ENCODE data around the gene LRP1-AS. TPM values are rescaled to one million over a fixed set of nuclear protein-coding genes. Genes with fewer than 3 reads are reported as not detected.

The LRP1-AS gene
- total and polyA plus RNA-seq, 4 donors: not detected

DNA sequence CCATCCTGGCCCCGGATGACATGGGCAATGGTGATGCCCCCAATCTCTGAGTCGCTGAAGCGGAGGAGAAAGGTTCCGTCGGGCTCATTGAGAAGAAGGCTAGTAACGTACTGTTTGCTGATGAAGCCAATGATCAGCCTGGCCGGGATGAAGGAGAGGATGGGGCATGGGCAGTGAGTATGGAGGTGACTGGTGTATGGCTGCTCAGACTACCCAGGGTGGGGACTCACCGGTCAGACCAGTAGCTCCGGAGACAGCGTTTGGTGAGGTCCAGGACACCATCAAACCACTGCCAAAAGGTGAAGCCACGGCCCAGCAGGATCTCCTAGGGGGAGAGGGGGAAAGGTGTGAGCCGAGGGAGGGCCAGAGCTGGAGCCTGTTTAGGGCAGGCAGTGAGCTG, 47.7 kb downstream of the LRP1-AS start:
- DNase-seq (no peak), ATAC-seq (ENCODE audit: insufficient read depth, low FRiP score) (no peak)
- TF ChIP-seq, protein P1, sequence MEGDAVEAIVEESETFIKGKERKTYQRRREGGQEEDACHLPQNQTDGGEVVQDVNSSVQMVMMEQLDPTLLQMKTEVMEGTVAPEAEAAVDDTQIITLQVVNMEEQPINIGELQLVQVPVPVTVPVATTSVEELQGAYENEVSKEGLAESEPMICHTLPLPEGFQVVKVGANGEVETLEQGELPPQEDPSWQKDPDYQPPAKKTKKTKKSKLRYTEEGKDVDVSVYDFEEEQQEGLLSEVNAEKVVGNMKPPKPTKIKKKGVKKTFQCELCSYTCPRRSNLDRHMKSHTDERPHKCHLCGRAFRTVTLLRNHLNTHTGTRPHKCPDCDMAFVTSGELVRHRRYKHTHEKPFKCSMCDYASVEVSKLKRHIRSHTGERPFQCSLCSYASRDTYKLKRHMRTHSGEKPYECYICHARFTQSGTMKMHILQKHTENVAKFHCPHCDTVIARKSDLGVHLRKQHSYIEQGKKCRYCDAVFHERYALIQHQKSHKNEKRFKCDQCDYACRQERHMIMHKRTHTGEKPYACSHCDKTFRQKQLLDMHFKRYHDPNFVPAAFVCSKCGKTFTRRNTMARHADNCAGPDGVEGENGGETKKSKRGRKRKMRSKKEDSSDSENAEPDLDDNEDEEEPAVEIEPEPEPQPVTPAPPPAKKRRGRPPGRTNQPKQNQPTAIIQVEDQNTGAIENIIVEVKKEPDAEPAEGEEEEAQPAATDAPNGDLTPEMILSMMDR (IDR thresholded peaks at IDR 0.05; ENCODE audit: control extremely low read depth, extremely low read depth): no peak
- no peak overlapping the region for H3K9ac ChIP-seq (ENCODE audit: insufficient read depth in 1 of 2, low read length in 2 of 2)
- peaks cover 0 to 4% (median 0%) of the 10 kb centered on the region in 5 donors for H3K4me1 ChIP-seq (ENCODE audit: control insufficient read depth in 5 of 5, insufficient read depth in 5 of 5, low read length in 5 of 5)
- no peak overlapping the region for H3K4me3 ChIP-seq
- WGBS, 2 donors: 87 to 89% methylated on average over 12 of the region's 12 CpGs
- H3K36me3 ChIP-seq (ENCODE audit: control insufficient read depth in 4 of 4, insufficient read depth in 4 of 4, low read length in 4 of 4): peaks cover 4 to 65% (median 53%) of the 10 kb centered on the region in 4 donors
- no peaks in the 10 kb centered on the region for H3K27me3 ChIP-seq (ENCODE audit: control insufficient read depth in 3 of 3, insufficient read depth in 3 of 3, low read length in 2 of 3)
- H3K9me3 ChIP-seq (ENCODE audit: control insufficient read depth in 4 of 4, insufficient read depth in 3 of 4, low read length in 3 of 4): no peaks in the 10 kb centered on the region
- H3K27ac ChIP-seq (ENCODE audit: low read depth in 1 of 2, low read length in 1 of 2): no peak overlapping the region

DNA sequence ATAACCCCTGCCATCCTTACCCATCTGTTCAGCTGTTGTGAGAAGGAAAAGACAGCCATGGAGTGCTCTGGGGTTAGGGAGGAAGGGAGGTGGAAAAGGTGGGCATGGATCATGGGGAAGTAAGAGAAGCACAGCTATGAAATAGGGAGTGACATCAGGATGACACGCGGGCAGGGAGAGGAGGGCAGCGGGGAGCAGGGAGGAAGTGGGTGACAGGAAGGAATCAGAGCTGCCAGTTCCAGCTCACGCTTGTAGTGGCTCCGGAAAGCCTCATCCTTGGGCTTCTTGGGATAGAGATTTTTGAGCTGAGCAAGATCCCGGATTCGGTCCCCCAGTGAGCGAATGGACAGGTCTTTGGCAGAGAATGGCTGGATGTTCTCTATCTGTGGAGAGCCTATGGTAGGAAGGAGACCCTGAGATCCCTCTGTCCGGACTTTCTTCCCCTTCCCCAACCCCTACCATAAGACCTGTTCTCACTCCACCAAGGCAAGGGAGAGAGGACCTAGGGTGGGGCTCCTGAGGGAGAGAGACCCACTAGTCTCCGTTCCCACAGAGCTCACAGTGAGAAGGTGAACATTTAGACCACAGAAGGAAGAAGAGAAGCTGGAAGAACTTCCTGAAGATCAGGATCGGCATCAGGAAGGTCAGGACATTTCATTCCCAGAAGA, 48.2 kb downstream of the LRP1-AS start:
- TF ChIP-seq, protein P1 (IDR thresholded peaks at IDR 0.05; ENCODE audit: control extremely low read depth, extremely low read depth): no peak
- 64 to 66% methylated on average over 11 of the region's 11 CpGs for WGBS, 2 donors
- Histone ChIP-seq H3K4me3 (no peak overlapping the region), H3K27ac (ENCODE audit: low read depth in 1 of 2, low read length in 1 of 2) (peak overlapping the region in 1 of 2 donors; percentile 5), H3K4me1 (ENCODE audit: control insufficient read depth in 5 of 5, insufficient read depth in 5 of 5, low read length in 5 of 5) (peaks cover 0 to 8% (median 5%) of the 10 kb centered on the region in 5 donors), H3K9ac (ENCODE audit: insufficient read depth in 1 of 2, low read length in 2 of 2) (no peak overlapping the region), H3K9me3 (ENCODE audit: control insufficient read depth in 4 of 4, insufficient read depth in 3 of 4, low read length in 3 of 4) (no peaks in the 10 kb centered on the region), H3K27me3 (ENCODE audit: control insufficient read depth in 3 of 3, insufficient read depth in 3 of 3, low read length in 2 of 3) (no peaks in the 10 kb centered on the region), H3K36me3 (ENCODE audit: control insufficient read depth in 4 of 4, insufficient read depth in 4 of 4, low read length in 4 of 4) (peaks cover 4 to 65% (median 56%) of the 10 kb centered on the region in 4 donors)
- ATAC-seq (ENCODE audit: insufficient read depth, low FRiP score): no peak
- DNase-seq: no peak

DNA sequence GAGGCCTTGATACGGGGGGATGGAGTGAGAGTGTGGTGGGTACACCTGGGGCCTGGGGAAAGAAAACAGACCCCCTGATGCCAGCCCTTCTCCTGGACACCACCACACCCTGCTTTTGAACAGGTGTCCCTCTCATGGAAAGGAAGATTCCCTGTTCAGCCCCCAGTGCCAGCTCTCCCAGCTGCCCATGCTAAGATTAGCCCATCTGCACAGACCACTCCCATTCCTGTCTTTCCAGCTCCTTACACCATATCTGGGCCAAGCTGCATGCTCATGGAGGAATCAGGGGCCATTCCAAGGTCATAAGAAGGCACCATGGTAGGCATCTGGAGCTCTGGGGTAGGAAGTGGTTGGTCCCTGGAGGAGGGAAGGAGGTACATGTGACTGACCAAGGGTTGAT, 48.9 kb downstream of the LRP1-AS start:
- WGBS, 2 donors: 91 to 94% methylated on average over 1 of the region's 1 CpG
- Histone ChIP-seq H3K36me3 (ENCODE audit: control insufficient read depth in 4 of 4, insufficient read depth in 4 of 4, low read length in 4 of 4) (peaks cover 4 to 61% (median 52%) of the 10 kb centered on the region in 4 donors), H3K9me3 (ENCODE audit: control insufficient read depth in 4 of 4, insufficient read depth in 3 of 4, low read length in 3 of 4) (no peaks in the 10 kb centered on the region), H3K27me3 (ENCODE audit: control insufficient read depth in 3 of 3, insufficient read depth in 3 of 3, low read length in 2 of 3) (no peaks in the 10 kb centered on the region), H3K4me3 (no peak overlapping the region), H3K27ac (ENCODE audit: low read depth in 1 of 2, low read length in 1 of 2) (peak overlapping the region in 1 of 2 donors; percentile 5), H3K4me1 (ENCODE audit: control insufficient read depth in 5 of 5, insufficient read depth in 5 of 5, low read length in 5 of 5) (peaks cover 0 to 13% (median 7%) of the 10 kb centered on the region in 5 donors), H3K9ac (ENCODE audit: insufficient read depth in 1 of 2, low read length in 2 of 2) (no peak overlapping the region)
- ATAC-seq (ENCODE audit: insufficient read depth, low FRiP score): no peak
- TF ChIP-seq, protein P1 (IDR thresholded peaks at IDR 0.05; ENCODE audit: control extremely low read depth, extremely low read depth): no peak
- DNase-seq: no peak

DNA sequence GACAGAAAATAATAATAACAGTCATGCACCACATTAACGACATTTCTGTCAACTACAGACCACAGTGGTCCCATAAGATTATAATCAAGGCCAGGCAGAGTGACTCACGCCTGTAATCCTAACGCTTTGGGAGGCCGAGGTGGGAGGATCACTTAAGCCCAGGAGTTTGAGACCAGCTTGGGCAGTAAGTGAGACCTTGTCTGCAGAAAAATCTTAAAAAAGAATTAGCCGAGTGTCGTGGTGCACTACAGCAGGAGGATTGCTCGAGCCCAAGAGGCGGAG, 49.9 kb downstream of the LRP1-AS start:
- peaks cover 4 to 68% (median 53%) of the 10 kb centered on the region in 4 donors for H3K36me3 ChIP-seq (ENCODE audit: control insufficient read depth in 4 of 4, insufficient read depth in 4 of 4, low read length in 4 of 4)
- no peaks in the 10 kb centered on the region for H3K9me3 ChIP-seq (ENCODE audit: control insufficient read depth in 4 of 4, insufficient read depth in 3 of 4, low read length in 3 of 4)
- TF ChIP-seq, protein P1 (IDR thresholded peaks at IDR 0.05; ENCODE audit: control extremely low read depth, extremely low read depth): no peak
- no peaks in the 10 kb centered on the region for H3K27me3 ChIP-seq (ENCODE audit: control insufficient read depth in 3 of 3, insufficient read depth in 3 of 3, low read length in 2 of 3)
- 92 to 95% methylated on average over 8 of the region's 8 CpGs for WGBS, 2 donors
- H3K27ac ChIP-seq (ENCODE audit: low read depth in 1 of 2, low read length in 1 of 2): no peak overlapping the region
- ATAC-seq (ENCODE audit: insufficient read depth, low FRiP score) (no peak), DNase-seq (no peak)
- no peak overlapping the region for H3K4me3 ChIP-seq
- H3K4me1 ChIP-seq (ENCODE audit: control insufficient read depth in 5 of 5, insufficient read depth in 5 of 5, low read length in 5 of 5): peaks cover 0 to 19% (median 11%) of the 10 kb centered on the region in 5 donors
- no peak overlapping the region for H3K9ac ChIP-seq (ENCODE audit: insufficient read depth in 1 of 2, low read length in 2 of 2)
